ENCODE measurements around the gene CDH23.

DNA sequence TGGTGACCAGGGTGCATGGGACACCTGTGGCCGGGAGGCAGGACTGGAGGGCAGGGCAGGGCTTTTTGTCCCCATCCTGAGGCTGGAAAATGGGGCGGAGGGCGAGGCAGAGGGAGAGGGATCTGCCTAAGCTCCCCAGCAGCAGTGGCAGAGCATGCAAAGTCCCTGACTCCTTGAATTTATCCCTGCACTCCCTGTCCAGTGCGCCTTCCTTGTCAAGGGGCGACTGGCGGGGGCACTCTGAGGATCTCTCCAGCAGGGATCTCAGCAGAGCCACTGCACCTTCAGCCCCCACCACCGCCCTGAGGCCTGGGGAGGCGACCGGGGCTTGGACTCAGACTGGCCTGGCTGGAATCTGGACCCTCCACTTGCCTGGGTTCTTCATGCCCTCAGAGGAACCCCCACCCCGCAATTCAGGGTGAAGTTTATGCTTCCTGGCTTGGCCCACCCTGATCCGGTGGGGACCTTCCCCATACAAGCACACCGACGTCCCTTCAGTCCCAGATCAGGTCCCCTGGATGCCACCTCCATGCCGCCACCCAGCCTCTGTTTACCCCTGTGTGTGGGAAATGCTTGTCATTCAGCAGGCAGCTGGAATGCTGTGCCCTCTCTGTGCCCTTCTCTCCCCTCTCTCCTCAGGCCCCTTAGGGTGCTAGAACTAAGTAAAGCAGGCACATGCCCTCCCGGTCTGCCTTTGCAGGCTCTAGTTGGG lies 46.3 kb downstream of the CDH23 start:
- TF ChIP-seq, protein P1, sequence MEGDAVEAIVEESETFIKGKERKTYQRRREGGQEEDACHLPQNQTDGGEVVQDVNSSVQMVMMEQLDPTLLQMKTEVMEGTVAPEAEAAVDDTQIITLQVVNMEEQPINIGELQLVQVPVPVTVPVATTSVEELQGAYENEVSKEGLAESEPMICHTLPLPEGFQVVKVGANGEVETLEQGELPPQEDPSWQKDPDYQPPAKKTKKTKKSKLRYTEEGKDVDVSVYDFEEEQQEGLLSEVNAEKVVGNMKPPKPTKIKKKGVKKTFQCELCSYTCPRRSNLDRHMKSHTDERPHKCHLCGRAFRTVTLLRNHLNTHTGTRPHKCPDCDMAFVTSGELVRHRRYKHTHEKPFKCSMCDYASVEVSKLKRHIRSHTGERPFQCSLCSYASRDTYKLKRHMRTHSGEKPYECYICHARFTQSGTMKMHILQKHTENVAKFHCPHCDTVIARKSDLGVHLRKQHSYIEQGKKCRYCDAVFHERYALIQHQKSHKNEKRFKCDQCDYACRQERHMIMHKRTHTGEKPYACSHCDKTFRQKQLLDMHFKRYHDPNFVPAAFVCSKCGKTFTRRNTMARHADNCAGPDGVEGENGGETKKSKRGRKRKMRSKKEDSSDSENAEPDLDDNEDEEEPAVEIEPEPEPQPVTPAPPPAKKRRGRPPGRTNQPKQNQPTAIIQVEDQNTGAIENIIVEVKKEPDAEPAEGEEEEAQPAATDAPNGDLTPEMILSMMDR (conservative IDR thresholded peaks at IDR 0.05; ENCODE audit: low read length): no peak
- TF ChIP-seq EZH2phosphoT487 (IDR thresholded peaks at IDR 0.05; ENCODE audit: borderline replicate concordance): no peak

All from Loucy (cell line).